ENCODE results near the gene SMPD2.

DNA sequence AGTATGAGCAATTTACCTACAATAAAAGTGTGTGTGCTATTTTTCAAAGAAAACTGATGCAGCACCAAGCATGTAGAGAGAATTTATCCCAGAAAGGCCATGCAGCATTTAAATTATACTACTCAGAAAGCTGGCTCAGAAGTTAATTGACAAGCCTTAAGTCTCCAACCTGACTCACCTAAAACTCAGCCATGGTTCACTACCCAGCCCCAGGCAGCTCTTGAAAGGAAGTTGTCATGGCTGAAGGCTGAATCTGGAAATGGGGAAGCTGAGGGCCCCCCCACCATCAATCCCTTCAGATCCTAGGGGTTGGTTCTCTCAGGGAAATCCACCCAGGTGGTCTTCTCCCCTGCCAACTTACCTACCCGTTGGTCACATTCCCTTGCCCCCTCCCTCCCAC is 19.8 kb upstream of the SMPD2 start:
- TF ChIP-seq, protein P1, sequence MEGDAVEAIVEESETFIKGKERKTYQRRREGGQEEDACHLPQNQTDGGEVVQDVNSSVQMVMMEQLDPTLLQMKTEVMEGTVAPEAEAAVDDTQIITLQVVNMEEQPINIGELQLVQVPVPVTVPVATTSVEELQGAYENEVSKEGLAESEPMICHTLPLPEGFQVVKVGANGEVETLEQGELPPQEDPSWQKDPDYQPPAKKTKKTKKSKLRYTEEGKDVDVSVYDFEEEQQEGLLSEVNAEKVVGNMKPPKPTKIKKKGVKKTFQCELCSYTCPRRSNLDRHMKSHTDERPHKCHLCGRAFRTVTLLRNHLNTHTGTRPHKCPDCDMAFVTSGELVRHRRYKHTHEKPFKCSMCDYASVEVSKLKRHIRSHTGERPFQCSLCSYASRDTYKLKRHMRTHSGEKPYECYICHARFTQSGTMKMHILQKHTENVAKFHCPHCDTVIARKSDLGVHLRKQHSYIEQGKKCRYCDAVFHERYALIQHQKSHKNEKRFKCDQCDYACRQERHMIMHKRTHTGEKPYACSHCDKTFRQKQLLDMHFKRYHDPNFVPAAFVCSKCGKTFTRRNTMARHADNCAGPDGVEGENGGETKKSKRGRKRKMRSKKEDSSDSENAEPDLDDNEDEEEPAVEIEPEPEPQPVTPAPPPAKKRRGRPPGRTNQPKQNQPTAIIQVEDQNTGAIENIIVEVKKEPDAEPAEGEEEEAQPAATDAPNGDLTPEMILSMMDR (IDR thresholded peaks at IDR 0.05; ENCODE audit: extremely low read depth in 1 of 2, insufficient read depth in 1 of 2, low read depth in 1 of 2, low read length in 2 of 2), result no peak
- TF ChIP-seq POLR2A (IDR thresholded peaks at IDR 0.05; ENCODE audit: low read depth, low read length) (no peak), EZH2 (IDR thresholded peaks at IDR 0.05; ENCODE audit: borderline replicate concordance, low read depth, low read length, severe bottlenecking) (no peak), POLR2AphosphoS5 (IDR thresholded peaks at IDR 0.05; ENCODE audit: insufficient read depth, low read depth, low read length) (no peak)
- TF ChIP-seq, protein P2, sequence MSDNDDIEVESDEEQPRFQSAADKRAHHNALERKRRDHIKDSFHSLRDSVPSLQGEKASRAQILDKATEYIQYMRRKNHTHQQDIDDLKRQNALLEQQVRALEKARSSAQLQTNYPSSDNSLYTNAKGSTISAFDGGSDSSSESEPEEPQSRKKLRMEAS (IDR thresholded peaks at IDR 0.05; ENCODE audit: insufficient read depth, insufficient read length), result no peak

All from endothelial cell of umbilical vein (primary cell).